GM12878 (cell line): ENCODE results near the gene TNP1. TPM values are rescaled to one million over a fixed set of nuclear protein-coding genes. Genes with fewer than 3 reads are reported as not detected.

Source experiments
- ATAC-seq: fragments of 200-7000 bp; cut with Tn5 transposase; 3 replicates; pipeline ENCODE4 v1.9.1; 2020; ENCODE audit warnings: mild to moderate bottlenecking, moderate library complexity
- BruUV-seq: library from RNA; stranded (reverse); fragments of 400-500 nt; replicated peaks from 2 replicates; lab custom pipeline; 2021; lab: Mats Ljungman, UMichigan
- CTCF ChIA-PET: fragments of 300-600 bp; sonication (Branson Sonifier 250); formaldehyde crosslinking; extraction: SDS; loops from one replicate; lab custom pipeline; 2021; ENCODE audit warnings: inconsistent platforms; lab: Yijun Ruan, JAX
- POLR2A ChIA-PET: fragments of 350-600 bp; formaldehyde crosslinking; extraction: SDS; loops from one replicate; lab custom pipeline; 2021; ENCODE audit warnings: inconsistent platforms; lab: Charles Lee
- RAD21 ChIA-PET: fragments of 300-600 bp; sonication (Branson Sonifier 250); formaldehyde crosslinking; loops from one replicate; lab custom pipeline; 2023; ENCODE audit warnings: antibody characterized with exemption; ENCODE audit not compliant: unreplicated experiment; lab: Charles Lee
- SMC1A ChIA-PET: fragments of 300-600 bp; sonication (Branson Sonifier 250); formaldehyde crosslinking; loops from one replicate; lab custom pipeline; 2023; ENCODE audit not compliant: unreplicated experiment, uncharacterized antibody; lab: Charles Lee
- DNase-seq: peaks from one replicate; pipeline ENCODE4 v3.0.0-alpha.2; 2011; ENCODE audit warnings: low read depth, low spot score
- FAIRE-seq: peaks from 3 replicates; lab custom pipeline; 2011; peaks lifted over from hg19 to GRCh38; lab: Jason Lieb, UNC
- H2AFZ ChIP-seq: 2 replicates; pipeline ENCODE4 v1.6.0; 2011; ENCODE audit warnings: low read depth, low read length, control low read depth; ENCODE audit not compliant: control insufficient read depth
- H3K27ac ChIP-seq: 2 replicates; pipeline ENCODE4 v1.5.1; 2011; ENCODE audit warnings: control low read depth; ENCODE audit not compliant: control insufficient read depth, insufficient read depth
- H3K27me3 ChIP-seq, 2 experiments: replicated peaks in 1 of 2; 2 replicates each; pipeline versions ENCODE4 v1.6.0 to v1.6.1; 2011; ENCODE audit warnings: low read length in 1 of 2; ENCODE audit not compliant: control insufficient read depth in 2 of 2, insufficient read depth in 2 of 2
- H3K36me3 ChIP-seq, 2 experiments: 2 replicates each; pipeline ENCODE4 v1.5.1; 2011; ENCODE audit warnings: low read length in 1 of 2; ENCODE audit not compliant: control insufficient read depth in 2 of 2, insufficient read depth in 2 of 2
- H3K4me1 ChIP-seq: 2 replicates; pipeline ENCODE4 v1.6.1; 2011; ENCODE audit warnings: mild to moderate bottlenecking, low read length, moderate library complexity, mixed read lengths; ENCODE audit not compliant: control insufficient read depth, insufficient read depth
- H3K4me2 ChIP-seq: 2 replicates; pipeline ENCODE4 v1.6.0; 2011; ENCODE audit warnings: control low read depth; ENCODE audit not compliant: control insufficient read depth, insufficient read depth
- H3K4me3 ChIP-seq: fragments of 200-600 bp; sonication (generic); 2 replicates; pipeline ENCODE4 v1.5.1; 2016
- H3K79me2 ChIP-seq: 2 replicates; pipeline ENCODE4 v1.6.0; 2011; ENCODE audit warnings: low read length; ENCODE audit not compliant: control insufficient read depth, insufficient read depth
- H3K9ac ChIP-seq: 2 replicates; pipeline ENCODE4 v1.8.0; 2011; ENCODE audit warnings: low read length, control low read depth, mixed read lengths; ENCODE audit not compliant: control insufficient read depth, insufficient read depth
- H3K9me3 ChIP-seq: replicated peaks from 3 replicates; pipeline ENCODE4 v1.5.1; 2011; ENCODE audit warnings: mild to moderate bottlenecking, low read length; ENCODE audit not compliant: control insufficient read depth, insufficient read depth
- H4K20me1 ChIP-seq: 2 replicates; pipeline ENCODE4 v1.6.0; 2011; ENCODE audit not compliant: control insufficient read depth, insufficient read depth
- LARP7 ChIP-seq: fragments of 450-650 bp; IDR thresholded peaks from 2 replicates; pipeline ENCODE4 v1.6.1; 2017; ENCODE audit warnings: mild to moderate bottlenecking
- RBBP5 ChIP-seq: fragments of 200-600 bp; sonication (generic); conservative IDR thresholded peaks from 2 replicates; pipeline ENCODE4 v1.6.1; 2016
- TCF3 ChIP-seq: IDR thresholded peaks from 2 replicates; pipeline ENCODE4 v1.6.1; 2012; ENCODE audit warnings: low read depth, mild to moderate bottlenecking, low read length, borderline replicate concordance; ENCODE audit not compliant: insufficient read depth
- WGBS: methylation state at CpG from one replicate; pipeline ENCODE4 v1.1.6; 2016; ENCODE audit warnings: low lambda C conversion rate; ENCODE audit not compliant: insufficient replicate concordance, insufficient coverage; ENCODE audit errors: missing lambda C conversion rate; 5-methylcytosine and 5-hydroxymethylcytosine counted together
- in situ Hi-C: fragments of 300-500 bp; cut with MboI; formaldehyde crosslinking; loops from 9 replicates; pipeline ENCODE4 v1.14.3; 2018; ENCODE audit warnings: mixed read lengths
- intact Hi-C: fragments of 100-400 bp; cut with micrococcal nuclease; formaldehyde crosslinking; loops from one replicate; pipeline ENCODE4 v1.14.2; 2022; ENCODE audit not compliant: unreplicated experiment
- polyA plus RNA-seq, 11 experiments: library from polyadenylated mRNA; depleted of rRNA in 4 of 11; unstranded in 6 of 11; stranded (reverse) in 5 of 11; fragments of >200 nt; fragmentation: Nextera tagmentation in 4 of 11; fragmentation: Illumina TruSeq in 1 of 11; extraction: Ambion mirVana in 4 of 11; extraction: Trizol in 1 of 11; gene quantifications; 1 replicate in 1 of 11; 2 replicates in 10 of 11; pipeline versions ENCODE4 v1.2.1 to v1.2.3, GENCODE V29; 2011 to 2016; ENCODE audit warnings: inconsistent platforms in 2 of 11, missing spikeins in 2 of 11, low read depth in 1 of 11
- total RNA-seq, 4 experiments: library from RNA; depleted of rRNA in 3 of 4; stranded (reverse); fragments of >200 nt in 3 of 4; fragmentation: Illumina TruSeq in 1 of 4; extraction: Trizol in 1 of 4; gene quantifications; 2 replicates each; pipeline versions ENCODE4 v1.2.1 to v1.2.3, GENCODE V29; 2013 to 2021
- TF ChIP-seq, protein P1 (sequence below): IDR thresholded peaks from 2 replicates; pipeline ENCODE4 v1.6.1; 2012; ENCODE audit warnings: low read length, inconsistent platforms

The TNP1 gene
- total and polyA plus RNA-seq, 10 of the 15 experiments (the other 5 are each of a cell fraction or from before 2014, with no cell fraction given), result not detected

DNA sequence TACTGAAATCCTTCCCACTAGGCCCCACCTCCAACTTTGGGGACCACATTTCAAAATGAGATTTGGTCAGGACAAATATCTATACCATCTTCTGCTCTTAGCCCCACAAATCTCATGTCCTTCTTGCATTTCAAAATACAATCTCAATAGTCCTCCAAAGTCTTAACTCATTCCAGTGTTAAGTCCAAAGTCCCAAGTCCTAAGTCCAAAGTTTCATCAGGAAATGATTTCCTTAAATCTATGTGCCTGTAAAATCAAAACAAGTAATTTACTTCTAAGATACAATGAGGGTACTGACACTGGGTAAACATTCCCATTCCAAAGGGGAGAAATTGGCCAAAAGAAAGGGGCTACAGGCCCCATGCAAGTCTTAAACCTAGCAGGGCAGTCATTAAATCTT lies 40.5 kb upstream of the TNP1 start (continued):
- TF ChIP-seq, protein P1, sequence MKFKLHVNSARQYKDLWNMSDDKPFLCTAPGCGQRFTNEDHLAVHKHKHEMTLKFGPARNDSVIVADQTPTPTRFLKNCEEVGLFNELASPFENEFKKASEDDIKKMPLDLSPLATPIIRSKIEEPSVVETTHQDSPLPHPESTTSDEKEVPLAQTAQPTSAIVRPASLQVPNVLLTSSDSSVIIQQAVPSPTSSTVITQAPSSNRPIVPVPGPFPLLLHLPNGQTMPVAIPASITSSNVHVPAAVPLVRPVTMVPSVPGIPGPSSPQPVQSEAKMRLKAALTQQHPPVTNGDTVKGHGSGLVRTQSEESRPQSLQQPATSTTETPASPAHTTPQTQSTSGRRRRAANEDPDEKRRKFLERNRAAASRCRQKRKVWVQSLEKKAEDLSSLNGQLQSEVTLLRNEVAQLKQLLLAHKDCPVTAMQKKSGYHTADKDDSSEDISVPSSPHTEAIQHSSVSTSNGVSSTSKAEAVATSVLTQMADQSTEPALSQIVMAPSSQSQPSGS, result no peak
- TF ChIP-seq, all 136 proteins: peak for 0

DNA sequence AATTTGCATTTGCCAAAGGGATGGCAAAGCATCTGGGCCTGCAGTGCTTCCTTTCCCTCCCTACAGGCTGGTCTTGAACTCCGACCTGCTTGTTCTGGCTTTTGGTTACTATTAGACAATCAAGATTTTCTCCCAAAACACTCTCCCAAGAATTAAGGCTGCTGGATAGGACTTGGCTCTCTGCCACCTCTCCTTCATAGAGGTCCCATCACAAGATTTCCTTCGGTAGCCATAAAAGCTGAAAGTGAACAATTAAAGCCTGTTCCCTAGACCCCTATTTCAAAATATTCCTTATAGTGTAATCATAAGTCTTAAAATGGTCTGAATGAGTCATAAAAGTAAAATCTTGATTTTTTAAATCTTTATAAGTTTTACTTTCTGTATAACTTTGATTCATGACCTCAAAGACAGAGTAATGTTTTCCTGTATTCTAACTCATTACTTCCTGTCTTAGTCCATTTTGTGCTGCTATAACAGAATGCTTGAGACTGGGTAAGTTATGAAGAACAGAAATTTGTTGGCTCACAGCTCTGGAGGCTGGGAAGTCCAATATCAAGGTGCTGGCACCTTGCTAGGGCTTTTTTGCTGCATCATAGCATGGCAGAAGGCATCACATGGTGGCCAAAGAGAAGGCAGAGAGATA lies 37.8 kb upstream of the TNP1 start:
- POLR2A ChIA-PET, result no interaction called here
- TF ChIP-seq LARP7, result no peak
- TF ChIP-seq TCF3, result no peak
- TF ChIP-seq RBBP5, result no peak
- TF ChIP-seq, all 136 proteins: peak for 0
- 0% methylated on average over 2 of the region's 2 CpGs for WGBS

More for the DNA sequence above, 37.8 kb upstream of the TNP1 start:
- DNase-seq, result no peak
- CTCF ChIA-PET, result no interaction called here
- no peak for ATAC-seq
- no peaks in the 10 kb centered on the region for H3K79me2 ChIP-seq
- H2AFZ ChIP-seq, result no peak overlapping the region
- H3K9me3 ChIP-seq, result no peaks in the 10 kb centered on the region; the same call in 2 of the 3 replicates
- intact Hi-C loops, result no loop called here
- BruUV-seq, result no TSS peak
- RAD21 ChIA-PET, result no interaction called here
- H4K20me1 ChIP-seq, result no peaks in the 10 kb centered on the region
- H3K36me3 ChIP-seq, result no peaks in the 10 kb centered on the region
- H3K4me2 ChIP-seq, result no peak overlapping the region
- no peak overlapping the region for H3K4me3 ChIP-seq
- no peak overlapping the region for H3K27ac ChIP-seq
- in situ Hi-C loops, result no loop called here
- H3K4me1 ChIP-seq, result no peaks in the 10 kb centered on the region
- SMC1A ChIA-PET, result no interaction called here
- H3K27me3 ChIP-seq, result peaks cover 0 to 4% of the 10 kb centered on the region in 2 experiments; a peak in 1 of 4 replicates
- no peak overlapping the region for H3K9ac ChIP-seq
- FAIRE-seq, result no peak
